ENCODE data around the gene IQSEC1.

The IQSEC1 gene

GRCh38 chr3:12999147-13000140 lies 73.8 kb downstream of the IQSEC1 start:
- no peak for DNase-seq (ENCODE audit: low read depth)

GRCh38 chr3:12998648-12999047 lies 74.6 kb downstream of the IQSEC1 start:
- DNase-seq (ENCODE audit: low read depth): no peak

- no peak for DNase-seq (ENCODE audit: low read depth)
These were observed 75.8 kb downstream of the IQSEC1 start for GRCh38 chr3:12997387-12997786.

- no peak for DNase-seq (ENCODE audit: low read depth)
These were observed 77.1 kb downstream of the IQSEC1 start for GRCh38 chr3:12996181-12996506.

- DNase-seq (ENCODE audit: low read depth): no peak
These were observed 77.6 kb downstream of the IQSEC1 start for GRCh38 chr3:12995389-12996180.

GRCh38 chr3:12994607-12995388 lies 78.4 kb downstream of the IQSEC1 start:
- peak; percentile 76 for DNase-seq (ENCODE audit: low read depth)

GRCh38 chr3:12994357-12994606 lies 78.9 kb downstream of the IQSEC1 start:
- no peak for DNase-seq (ENCODE audit: low read depth)

GRCh38 chr3:12993517-12994356 lies 79.5 kb downstream of the IQSEC1 start:
- no peak for DNase-seq (ENCODE audit: low read depth)

GRCh38 chr3:12992629-12993516 lies 80.4 kb downstream of the IQSEC1 start:
- no peak for DNase-seq (ENCODE audit: low read depth)

- DNase-seq (ENCODE audit: low read depth): no peak
These were observed 81.4 kb downstream of the IQSEC1 start for GRCh38 chr3:12991861-12992281.

- DNase-seq (ENCODE audit: low read depth): no peak
These were observed 81.8 kb downstream of the IQSEC1 start for GRCh38 chr3:12991481-12991837.

- DNase-seq (ENCODE audit: low read depth): no peak
These were observed 82.3 kb downstream of the IQSEC1 start for GRCh38 chr3:12990781-12991480.

- no peak for DNase-seq (ENCODE audit: low read depth)
These were observed 82.9 kb downstream of the IQSEC1 start for GRCh38 chr3:12990306-12990705.

- DNase-seq (ENCODE audit: low read depth): no peak
These were observed 84.3 kb downstream of the IQSEC1 start for GRCh38 chr3:12988728-12989454.

GRCh38 chr3:12987602-12988001 lies 85.6 kb downstream of the IQSEC1 start:
- no peak for DNase-seq (ENCODE audit: low read depth)

- no peak for DNase-seq (ENCODE audit: low read depth)
These were observed 86.2 kb downstream of the IQSEC1 start for GRCh38 chr3:12986986-12987385.

GRCh38 chr3:12986521-12986920 lies 86.7 kb downstream of the IQSEC1 start:
- DNase-seq (ENCODE audit: low read depth): no peak

- DNase-seq (ENCODE audit: low read depth): no peak
These were observed 87.2 kb downstream of the IQSEC1 start for GRCh38 chr3:12986031-12986430.

- DNase-seq (ENCODE audit: low read depth): no peak
These were observed 88.1 kb downstream of the IQSEC1 start for GRCh38 chr3:12985148-12985547.
